HUDEP-2 (cell line): Measurements from ENCODE around the gene SLC6A18.
A peak's percentile ranks its signal among the peaks of the same experiment; 100 is the strongest.
"Not testable (repeated sequence)": the region's sequence is repeated elsewhere in the genome, so short reads cannot be mapped to it uniquely, and the experiment has no call there.

Experiments used
- DNase-seq, 76 experiments: peaks; one replicate each; lab custom pipeline; 2025; ENCODE audit not compliant: unreplicated experiment in 76 of 76; lab: John Stamatoyannopoulos, UW

The SLC6A18 gene

DNA sequence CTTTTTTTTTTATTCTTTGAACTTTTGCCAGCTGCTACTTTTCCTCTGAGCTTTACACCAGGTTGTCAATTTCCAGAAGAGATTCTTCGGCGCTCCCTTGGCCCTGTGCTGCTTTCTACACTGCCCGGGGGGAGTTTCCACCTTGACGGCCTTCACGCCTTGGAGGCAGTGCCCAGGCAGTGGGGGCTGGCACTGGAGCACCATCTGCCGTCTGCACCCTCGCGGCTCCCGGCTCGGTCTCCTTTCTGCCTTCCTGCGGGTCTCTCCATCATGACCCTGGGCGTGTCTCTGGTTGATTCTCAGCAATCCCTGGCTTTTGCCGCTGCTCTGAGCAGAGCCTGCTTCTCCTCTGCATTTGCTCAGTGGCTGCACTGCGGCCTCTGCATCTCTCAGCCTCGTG, 2.9 kb downstream of the SLC6A18 start:
- DNase-seq: no peak

DNA sequence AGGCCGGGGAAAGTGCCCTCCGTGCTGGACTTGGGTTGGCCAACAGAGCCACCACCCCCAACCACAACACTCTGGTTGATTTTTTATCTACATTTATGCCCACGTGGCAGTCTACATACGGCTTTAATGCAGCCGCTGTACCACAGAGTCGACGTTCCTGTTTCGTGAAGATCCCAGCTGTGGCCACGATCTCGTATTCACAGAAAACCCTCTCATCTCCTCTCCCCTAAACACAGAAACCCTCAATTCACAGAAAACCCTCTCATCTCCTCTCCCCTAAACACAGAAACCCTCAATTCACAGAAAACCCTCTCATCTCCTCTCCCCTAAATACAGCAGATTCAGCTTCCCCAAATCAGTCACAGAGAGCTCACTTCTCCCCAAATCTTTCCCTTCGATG, 3.8 kb downstream of the SLC6A18 start:
- not testable (repeated sequence) for DNase-seq

DNA sequence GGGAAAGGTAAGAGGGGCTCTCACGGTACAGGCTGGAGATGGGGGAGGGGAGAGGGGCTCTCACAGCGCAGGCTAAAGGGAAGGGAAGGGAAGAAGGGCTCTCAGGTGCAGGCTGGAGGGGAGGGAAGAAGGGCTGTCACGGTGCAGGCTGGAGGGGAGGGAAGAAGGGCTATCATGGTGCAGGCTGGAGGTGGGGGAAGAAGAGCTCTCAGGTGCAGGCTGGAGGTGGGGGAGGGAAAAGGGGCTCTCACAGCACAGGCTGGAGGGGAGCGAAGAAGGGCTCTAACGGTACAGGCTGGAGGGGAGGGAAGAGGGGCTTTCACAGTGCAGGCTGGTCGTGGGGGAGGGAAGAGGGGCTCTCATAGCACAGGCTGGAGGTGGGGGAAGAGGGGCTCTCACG, 4.6 kb downstream of the SLC6A18 start:
- no peak for DNase-seq

DNA sequence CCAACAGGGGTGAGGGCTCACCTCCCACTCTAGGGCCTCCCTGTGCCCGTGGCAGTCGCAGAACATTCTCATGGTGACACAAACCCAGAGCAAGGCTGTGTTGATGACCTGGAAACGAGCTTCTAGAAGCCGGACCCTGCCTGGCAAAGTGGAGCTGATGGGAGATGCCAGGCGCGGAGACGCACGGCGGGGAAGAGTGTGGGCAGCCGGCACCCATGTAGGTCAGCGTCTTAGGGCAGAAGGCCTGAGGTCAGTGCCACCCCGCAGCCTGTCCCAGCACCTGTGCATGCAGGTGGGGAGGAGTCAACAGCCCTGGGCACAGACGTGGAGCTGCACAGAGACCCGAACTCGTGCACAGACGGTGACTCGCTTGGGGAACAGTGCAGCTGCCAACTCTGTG, 5.4 kb downstream of the SLC6A18 start:
- DNase-seq: no peak

DNA sequence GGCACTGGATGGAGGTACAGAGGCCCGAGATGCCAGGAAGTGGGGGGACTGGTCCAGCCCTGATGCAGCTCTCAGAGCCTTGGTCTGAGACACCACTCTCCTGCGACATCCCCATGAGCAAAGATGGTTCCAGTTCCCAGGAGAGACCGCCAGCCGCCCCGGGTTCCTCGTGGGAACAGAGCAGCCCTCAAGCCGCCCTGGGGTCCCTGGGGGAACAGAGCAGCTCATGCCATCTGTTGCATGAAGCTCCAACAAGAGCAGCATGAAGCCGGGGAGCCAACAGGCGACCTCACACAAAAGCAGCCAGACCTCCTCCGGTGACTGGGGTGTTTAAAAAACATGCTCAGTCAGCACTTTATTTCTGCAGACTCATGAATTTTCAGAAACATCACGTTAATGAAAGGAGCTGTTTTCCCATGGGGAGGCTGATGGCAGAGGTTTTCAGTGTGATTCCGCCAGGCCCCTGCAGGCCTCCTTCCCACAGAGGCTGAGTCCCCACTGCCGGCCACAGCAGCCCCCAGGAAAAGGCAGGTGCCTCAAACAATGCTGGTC, 6.2 kb downstream of the SLC6A18 start:
- no peak for DNase-seq

DNA sequence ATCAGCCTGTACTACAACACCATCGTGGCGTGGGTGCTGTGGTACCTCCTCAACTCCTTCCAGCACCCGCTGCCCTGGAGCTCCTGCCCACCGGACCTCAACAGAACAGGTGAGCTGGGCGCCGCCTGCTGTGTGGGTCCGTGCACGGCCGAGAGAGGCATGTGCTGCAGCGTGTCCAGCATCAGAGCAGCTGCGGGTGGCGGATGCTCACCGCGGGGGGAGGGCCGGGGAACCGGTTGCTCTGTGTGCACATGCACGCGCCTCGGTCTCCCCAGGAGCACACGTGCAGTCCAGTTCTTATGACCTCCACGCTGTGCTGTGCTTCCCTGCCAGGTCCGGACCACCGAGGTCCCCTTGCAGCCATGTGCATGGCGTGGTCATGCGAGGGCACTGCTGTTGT, 7.6 kb downstream of the SLC6A18 start:
- DNase-seq: no peak

DNA sequence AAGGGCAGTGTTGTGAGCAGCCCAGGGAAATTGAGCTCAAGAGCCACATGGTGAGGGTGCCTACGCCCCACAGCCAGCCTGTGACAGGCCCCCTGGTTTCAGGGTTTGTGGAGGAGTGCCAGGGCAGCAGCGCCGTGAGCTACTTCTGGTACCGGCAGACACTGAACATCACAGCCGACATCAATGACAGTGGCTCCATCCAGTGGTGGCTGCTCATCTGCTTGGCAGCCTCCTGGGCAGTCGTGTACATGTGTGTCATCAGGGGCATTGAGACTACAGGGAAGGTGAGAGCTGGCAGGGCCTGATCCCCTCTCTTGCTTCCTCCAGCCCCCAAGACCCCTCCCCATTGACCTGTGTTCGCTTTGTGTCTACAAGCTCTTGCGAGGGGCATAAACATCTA, 10.2 kb downstream of the SLC6A18 start:
- peak in 56 of 76 experiments; percentile 4 to 77 (median 28) for DNase-seq

DNA sequence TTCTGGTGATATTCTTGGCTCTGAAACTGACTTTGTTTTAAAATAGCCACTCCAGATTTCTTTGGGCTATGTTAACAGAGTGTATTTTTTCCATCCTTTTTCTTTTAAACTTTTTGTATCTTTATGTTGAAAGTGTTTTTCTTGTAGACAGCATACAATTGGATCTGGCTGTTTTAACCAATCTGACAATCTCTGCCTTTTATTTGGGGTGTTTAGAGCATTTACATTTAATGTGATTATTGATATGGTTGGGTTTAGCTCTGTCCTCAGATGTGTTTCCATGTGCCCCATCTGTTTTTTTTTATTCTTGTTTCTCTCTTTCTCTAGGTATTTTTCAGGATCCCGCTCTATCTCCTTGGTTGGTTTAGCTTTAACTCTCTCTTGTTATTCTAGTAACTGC, 10.7 kb downstream of the SLC6A18 start:
- DNase-seq: no peak

DNA sequence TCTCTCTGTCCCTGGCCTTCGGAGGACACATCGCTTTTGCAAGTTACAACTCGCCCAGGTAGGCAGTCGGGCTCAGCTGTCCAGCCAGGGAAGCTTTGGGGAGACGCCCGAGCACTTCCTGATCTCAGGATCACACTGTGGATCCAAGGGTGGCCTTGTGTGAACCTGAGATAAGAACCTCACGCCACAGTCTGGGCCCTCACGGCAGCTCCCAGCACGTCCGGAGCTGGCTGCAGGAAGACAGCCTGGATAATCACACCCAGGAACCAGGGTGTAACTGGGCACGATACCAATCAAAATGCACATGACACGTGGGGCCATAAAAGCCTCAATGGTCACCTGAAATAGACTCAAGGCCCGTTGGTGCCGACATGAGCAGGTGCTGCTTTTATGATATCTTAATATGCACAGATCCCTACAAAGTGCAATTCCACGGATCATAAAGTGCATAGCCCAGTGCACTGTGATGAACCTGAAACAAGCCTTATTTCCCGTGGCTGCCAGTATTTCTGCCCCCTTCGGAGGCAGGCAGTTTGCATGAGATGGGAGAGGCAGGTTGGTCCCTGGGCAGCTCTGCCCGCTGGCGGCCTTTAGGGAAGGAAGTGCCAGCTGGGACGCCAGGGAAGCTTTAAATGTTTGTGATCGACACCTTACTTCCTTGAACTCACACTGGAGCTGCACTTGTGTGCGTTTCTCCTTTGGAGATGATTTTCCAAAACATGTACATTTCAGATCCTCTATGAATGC, 14.5 kb downstream of the SLC6A18 start:
- peak in 1 of 76 experiments; percentile 3 for DNase-seq

DNA sequence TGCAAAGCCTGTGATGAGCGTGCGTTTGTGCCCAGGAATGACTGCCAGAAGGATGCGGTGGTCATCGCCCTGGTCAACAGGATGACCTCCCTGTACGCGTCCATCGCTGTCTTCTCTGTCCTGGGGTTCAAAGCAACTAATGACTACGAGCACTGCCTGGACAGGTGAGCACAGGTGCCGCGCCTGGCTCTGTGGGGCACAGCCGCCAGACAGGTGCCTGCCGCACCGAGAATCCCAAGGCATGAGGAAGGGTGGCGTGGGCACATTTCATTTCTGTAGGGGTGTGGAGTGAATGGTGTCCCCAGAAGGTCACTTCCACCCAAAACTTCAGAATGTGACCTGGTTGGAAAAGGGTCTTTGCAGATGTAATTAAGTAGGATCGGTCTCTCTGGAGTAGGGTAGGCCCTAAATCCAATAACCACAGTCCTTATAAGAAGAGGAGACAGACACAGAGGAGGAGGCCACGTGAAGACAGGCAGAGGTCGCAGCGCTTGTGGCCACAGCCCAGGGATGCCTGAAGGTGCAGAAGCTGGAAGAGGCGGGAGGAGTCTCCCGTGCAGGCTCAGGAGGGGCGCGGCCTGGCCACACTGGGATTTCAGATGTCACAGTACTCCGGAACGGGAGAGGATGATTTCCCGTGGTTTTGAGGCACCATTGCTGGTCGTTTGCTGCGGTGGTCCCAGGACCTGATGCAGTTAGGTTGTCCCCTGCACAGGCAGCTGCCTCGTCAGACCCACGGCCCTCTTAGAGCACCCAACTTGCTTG, 15.5 kb downstream of the SLC6A18 start:
- no peak for DNase-seq

DNA sequence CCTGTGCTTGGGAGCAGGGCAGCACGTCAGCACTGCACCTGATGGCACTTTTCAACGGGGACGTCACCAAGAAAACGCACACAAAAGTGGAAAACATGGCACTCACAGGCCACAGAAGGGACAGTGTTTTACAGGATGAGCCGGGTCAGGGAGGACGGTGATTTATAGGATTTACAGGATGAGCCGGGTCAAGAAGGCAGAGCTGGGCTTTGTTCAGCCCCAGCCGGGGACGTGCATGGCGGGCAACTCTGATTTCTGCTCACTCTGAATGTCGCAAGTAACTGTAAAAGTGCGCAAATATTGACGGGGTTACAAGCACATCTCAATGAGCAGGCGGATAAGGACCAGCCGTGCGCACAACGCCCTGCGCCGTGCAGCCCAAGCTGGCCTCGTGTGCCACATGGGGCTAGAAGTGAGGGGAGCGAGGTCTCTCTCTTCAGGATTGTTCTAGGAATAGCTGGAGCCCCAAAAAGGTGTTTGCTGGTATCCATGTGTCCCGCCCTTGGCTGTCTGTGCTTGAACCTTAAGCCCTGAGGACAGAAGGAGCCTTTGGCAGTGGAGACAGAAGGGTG, 16.4 kb downstream of the SLC6A18 start:
- no peak for DNase-seq

DNA sequence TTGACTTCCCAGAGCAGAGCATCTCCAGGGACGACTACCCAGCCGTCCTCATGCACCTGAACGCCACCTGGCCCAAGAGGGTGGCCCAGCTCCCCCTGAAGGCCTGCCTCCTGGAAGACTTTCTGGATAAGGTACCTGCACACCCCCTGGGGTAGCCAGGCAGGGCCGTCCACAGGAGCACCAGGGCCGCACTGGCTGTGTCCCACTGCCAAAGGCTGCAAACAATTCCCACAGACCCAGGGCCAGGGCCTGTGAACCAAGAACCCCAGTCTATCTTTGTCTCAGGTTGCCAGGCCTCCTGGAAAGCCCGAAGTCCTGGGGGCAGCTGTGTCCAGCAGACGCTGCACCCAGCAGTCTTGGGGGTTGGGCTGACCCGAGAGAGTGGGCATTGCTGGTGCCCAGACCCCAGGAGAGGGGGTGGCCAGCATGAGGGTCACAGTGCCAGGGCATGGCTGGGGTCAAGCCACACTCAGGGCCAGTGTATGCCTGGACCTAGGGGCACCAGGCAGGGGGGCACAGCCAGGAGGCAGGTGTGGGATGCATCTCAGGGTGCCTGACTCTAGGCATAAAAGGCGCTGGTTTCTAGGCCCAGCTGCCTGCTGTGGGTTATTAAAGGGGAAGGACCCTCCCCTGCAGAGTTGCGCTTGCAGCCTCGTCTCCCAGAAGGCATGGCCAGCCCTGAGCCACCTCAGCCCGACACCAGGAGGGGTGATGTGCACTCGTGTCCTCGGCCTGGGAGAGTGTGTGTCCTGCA, 17.7 kb downstream of the SLC6A18 start:
- DNase-seq: no peak

DNA sequence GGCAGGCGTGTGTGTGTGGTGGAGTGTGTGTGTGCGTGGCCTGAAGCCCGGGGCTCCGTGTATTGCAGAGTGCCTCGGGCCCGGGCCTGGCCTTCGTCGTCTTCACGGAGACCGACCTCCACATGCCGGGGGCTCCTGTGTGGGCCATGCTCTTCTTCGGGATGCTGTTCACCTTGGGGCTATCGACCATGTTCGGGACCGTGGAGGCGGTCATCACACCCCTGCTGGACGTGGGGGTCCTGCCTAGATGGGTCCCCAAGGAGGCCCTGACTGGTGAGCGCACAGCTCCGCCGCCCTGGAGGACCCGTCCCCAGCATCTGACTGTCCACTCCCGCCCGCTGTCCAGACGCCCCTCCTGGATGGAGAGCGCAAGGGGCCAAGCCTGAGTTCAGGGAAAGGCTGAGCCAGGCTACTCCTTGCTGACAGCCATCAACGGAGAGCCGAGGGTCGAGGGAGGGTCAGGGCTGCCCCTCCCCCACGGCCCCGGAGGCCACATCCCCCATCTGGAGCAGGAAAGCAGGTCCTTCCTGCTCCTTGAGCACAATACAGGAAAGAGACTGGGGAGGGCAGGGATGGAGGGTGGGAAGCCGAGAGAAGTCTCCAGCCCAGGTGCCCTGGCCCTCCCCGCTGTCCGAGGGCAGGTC, 18.4 kb downstream of the SLC6A18 start:
- DNase-seq: no peak

DNA sequence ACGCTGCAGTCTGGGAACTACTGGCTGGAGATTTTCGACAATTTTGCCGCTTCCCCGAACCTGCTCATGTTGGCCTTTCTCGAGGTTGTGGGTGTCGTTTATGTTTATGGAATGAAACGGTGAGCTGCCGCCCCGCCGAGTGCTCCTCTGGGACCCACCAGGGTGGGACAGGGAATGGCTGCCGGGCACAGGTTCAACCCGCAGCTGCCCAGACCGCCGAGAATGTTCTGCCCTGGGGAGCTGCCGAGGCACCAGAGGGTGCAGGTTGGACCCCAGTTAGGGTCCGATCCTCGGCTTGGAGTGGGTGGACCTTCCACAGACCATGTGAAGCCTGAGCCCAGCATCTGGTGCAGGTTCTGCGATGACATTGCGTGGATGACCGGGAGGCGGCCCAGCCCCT, 19.1 kb downstream of the SLC6A18 start:
- DNase-seq: no peak

DNA sequence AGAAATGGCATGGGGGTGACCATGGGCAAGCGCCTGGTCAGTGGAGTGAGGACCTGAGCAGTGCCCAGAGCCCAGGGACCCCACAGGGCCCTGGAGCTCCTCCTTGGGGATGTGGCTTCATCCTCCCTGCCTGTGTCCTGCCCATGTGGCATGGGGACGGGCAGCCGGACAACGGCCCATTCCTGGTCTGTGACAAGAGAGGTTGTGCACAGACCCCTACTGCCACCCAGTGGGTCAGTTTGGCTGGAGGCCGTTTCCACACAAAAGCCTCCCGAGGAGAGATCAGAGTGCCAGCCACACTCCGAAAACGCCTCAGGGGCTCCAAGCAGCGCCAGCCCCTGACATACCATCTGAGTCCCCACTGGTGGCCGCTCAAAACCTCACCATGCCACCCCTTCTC, 19.8 kb downstream of the SLC6A18 start:
- peak in 1 of 76 experiments; percentile 2 for DNase-seq

DNA sequence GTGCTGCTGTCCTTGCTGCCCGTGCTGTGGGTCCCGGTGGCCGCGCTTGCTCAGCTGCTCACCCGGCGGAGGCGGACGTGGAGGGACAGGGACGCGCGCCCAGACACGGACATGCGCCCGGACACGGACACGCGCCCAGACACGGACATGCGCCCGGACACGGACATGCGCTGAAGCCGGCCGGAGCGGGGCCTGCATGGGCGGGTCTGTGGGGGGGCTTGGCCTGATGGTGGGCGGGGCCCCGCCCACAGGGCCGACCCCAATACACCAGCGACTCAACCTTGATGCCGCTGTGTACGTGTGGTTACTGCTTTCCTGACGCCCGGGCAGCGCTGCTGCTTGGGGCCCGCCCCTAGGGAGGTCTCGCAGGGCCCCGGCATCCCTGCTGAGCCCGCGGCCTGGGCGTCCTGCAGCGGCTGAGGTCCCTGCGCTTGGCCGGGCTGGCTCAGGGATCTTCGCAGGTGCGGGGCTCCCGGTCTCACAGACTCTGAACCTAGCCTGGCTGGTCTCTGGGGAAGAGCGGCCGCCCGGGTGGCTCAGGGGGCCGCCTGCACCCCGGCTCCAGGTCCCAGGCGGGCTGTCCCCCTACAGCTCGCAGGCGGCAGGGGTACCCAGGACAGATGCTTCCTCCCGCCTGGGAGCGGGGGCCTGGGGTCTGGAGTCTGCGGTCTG, 20.9 kb downstream of the SLC6A18 start:
- DNase-seq: no peak

DNA sequence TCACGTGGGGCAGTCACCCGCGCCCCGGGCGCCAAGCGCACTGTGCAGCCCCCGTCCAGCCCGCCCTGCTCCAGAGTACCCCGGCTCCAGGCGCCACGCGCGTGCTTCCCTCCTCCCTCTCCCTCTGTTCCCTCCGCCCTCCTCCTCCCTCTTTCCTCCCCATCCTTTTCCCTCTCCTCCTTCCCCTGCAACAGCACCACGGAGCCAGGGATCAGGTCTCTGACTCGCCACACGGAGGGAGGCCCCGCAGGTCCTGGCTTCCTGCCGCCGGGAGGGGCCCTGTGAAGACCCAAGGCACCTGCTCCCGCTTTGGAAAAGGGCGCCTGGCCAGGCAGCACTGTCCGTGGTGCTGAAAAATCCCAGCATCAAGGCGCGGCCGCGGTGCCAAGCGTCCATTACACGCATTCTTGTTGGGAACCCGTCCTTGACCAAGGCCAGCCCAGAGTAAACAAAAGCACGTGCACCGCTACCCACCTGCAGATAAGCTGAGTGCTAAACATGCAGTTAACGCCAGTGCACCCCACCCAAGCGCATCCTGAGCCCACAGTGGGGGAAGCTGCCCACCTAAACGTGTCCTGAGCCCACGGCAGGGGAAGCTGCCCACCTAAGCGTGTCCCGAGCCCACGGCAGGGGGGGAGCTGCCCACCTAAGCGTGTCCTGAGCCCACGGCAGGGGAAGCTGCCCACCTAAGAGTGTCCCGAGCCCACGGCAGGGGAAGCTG, 21.7 kb downstream of the SLC6A18 start:
- peak in 12 of 76 experiments; percentile 7 to 34 (median 18) for DNase-seq

DNA sequence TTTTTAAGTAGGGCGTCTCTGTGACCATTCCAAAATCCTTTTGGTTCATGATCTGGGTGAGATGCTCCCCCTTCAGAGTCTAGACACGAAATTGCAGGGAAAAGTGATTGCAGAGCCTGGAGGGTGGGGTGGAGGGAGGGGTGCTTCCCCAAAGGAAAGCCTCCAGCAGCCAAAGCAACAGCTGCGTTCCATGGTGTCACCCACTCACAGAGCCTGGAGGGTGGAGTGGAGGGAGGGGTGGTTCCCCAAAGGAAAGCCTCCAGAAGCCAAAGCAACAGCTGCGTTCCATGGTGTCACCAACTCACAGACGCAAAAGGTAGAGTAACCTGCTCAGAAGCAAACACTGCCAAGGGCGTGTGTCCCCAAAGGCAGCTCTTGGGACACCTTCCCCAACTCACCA, 22.6 kb downstream of the SLC6A18 start:
- DNase-seq: no peak
